Myometrial cell (primary cell): ENCODE results near the gene HTR3E. TPM values are rescaled to one million over a fixed set of nuclear protein-coding genes. Genes with fewer than 3 reads are reported as not detected.

Source experiments
- total RNA-seq: library from RNA; depleted of rRNA; stranded (reverse); fragments of >200 nt; gene quantifications from 2 replicates; pipeline ENCODE4 v1.2.3, GENCODE V29; 2015

Gene HTR3E
- total RNA-seq = not detected in 2 replicates

GRCh38 chr3:184096811-184097383, at the start of gene HTR3E:
TSS of gene HTR3E (plus strand) at chr3:184097064. CDS start at chr3:184097530, 466 bp downstream.

GRCh38 chr3:184052767-184053166, 44.1 kb upstream of the HTR3E start, which contains the start of gene HTR3C:
TSS of gene HTR3C (plus strand) at chr3:184053047. CDS start at chr3:184053081, 34 bp downstream.

GRCh38 chr3:184135149-184135910, 38.5 kb downstream of the HTR3E start, which contains the start of gene EIF2B5:
TSS of gene EIF2B5 (plus strand) at chr3:184135358. CDS start at chr3:184135386, 28 bp downstream.

GRCh38 chr3:184154885-184155643, 58.2 kb downstream of the HTR3E start, which contains the start of gene DVL3:
TSS of gene DVL3 (plus strand) at chr3:184155377. CDS start at chr3:184155636, 259 bp downstream.

Other genes starting within 250 kb of the HTR3E start
- gene PARL, start 212.2 kb upstream of the HTR3E start, total RNA-seq = 42.7 and 47.3 TPM in 2 replicates
- 7.3 and 9.2 TPM in 2 replicates for gene ABCC5, start 79.2 kb upstream of the HTR3E start, total RNA-seq
- not detected in 2 replicates for gene HTR3D, start 65.3 kb upstream of the HTR3E start, total RNA-seq
- not detected in 2 replicates for gene HTR3C, start 44.0 kb upstream of the HTR3E start, total RNA-seq
- gene EIF2B5, start 38.3 kb downstream of the HTR3E start, total RNA-seq = 19.9 and 20.4 TPM in 2 replicates
- 25.9 and 41.8 TPM in 2 replicates for gene DVL3, start 58.3 kb downstream of the HTR3E start, total RNA-seq
- gene AP2M1, start 77.8 kb downstream of the HTR3E start, total RNA-seq = 603 and 645 TPM in 2 replicates
- gene ABCF3, start 89.1 kb downstream of the HTR3E start, total RNA-seq = 38.5 and 39.5 TPM in 2 replicates
- gene VWA5B2, start 132.5 kb downstream of the HTR3E start, total RNA-seq = not detected in 2 replicates
- 45.8 and 59.9 TPM in 2 replicates for gene ALG3, start 151.9 kb downstream of the HTR3E start, total RNA-seq
- 5.3 and 5.5 TPM in 2 replicates for gene EEF1AKMT4, start 152.6 kb downstream of the HTR3E start, total RNA-seq
- gene CAMK2N2, start 164.5 kb downstream of the HTR3E start, total RNA-seq = not detected in 2 replicates
- gene ECE2, start 179.0 kb downstream of the HTR3E start, total RNA-seq = not detected in 2 replicates
- 686 and 752 TPM in 2 replicates for gene PSMD2, start 202.2 kb downstream of the HTR3E start, total RNA-seq
- 414 and 466 TPM in 2 replicates for gene EIF4G1, start 217.5 kb downstream of the HTR3E start, total RNA-seq
- 21.9 and 34.2 TPM in 2 replicates for gene FAM131A, start 240.5 kb downstream of the HTR3E start, total RNA-seq